ENCODE results near the gene MCTP1.

MCTP1 gene

GRCh38 chr5:94870511-94871183 is 414.2 kb downstream of the MCTP1 start:
- no peak for TF ChIP-seq CTCF (IDR thresholded peaks at IDR 0.05; ENCODE audit: low read depth, low read length)
- no peak for DNase-seq (ENCODE audit: extremely low read depth, low read depth)

GRCh38 chr5:94869921-94870320 is 415.0 kb downstream of the MCTP1 start:
- no peak for TF ChIP-seq CTCF (IDR thresholded peaks at IDR 0.05; ENCODE audit: low read depth, low read length)
- DNase-seq (ENCODE audit: extremely low read depth, low read depth) = no peak

GRCh38 chr5:94863951-94864350 is 420.9 kb downstream of the MCTP1 start:
- no peak for TF ChIP-seq CTCF (IDR thresholded peaks at IDR 0.05; ENCODE audit: low read depth, low read length)

GRCh38 chr5:94857111-94857510 is 427.8 kb downstream of the MCTP1 start:
- DNase-seq (ENCODE audit: extremely low read depth, low read depth) = no peak

More at GRCh38 chr5:94863951-94864350, 420.9 kb downstream of the MCTP1 start:
- no peak for DNase-seq (ENCODE audit: extremely low read depth, low read depth)

GRCh38 chr5:94856257-94856800 is 428.6 kb downstream of the MCTP1 start:
- DNase-seq (ENCODE audit: extremely low read depth, low read depth) = no peak
- no peak for TF ChIP-seq CTCF (IDR thresholded peaks at IDR 0.05; ENCODE audit: low read depth, low read length)

More at GRCh38 chr5:94857111-94857510, 427.8 kb downstream of the MCTP1 start:
- no peak for TF ChIP-seq CTCF (IDR thresholded peaks at IDR 0.05; ENCODE audit: low read depth, low read length)

- no peak for DNase-seq (ENCODE audit: extremely low read depth, low read depth)
- TF ChIP-seq CTCF (IDR thresholded peaks at IDR 0.05; ENCODE audit: low read depth, low read length) = no peak
Measured at GRCh38 chr5:94855543-94855942, 429.4 kb downstream of the MCTP1 start.

- no peak for TF ChIP-seq CTCF (IDR thresholded peaks at IDR 0.05; ENCODE audit: low read depth, low read length)
- DNase-seq (ENCODE audit: extremely low read depth, low read depth) = no peak
Measured at GRCh38 chr5:94853120-94853519, 431.8 kb downstream of the MCTP1 start.
